ENCODE measurements around the gene SLC17A6. TPM values are rescaled to one million over a fixed set of nuclear protein-coding genes. Genes with fewer than 3 reads are reported as not detected.

The SLC17A6 gene
- total RNA-seq, 1 experiment from 2014 or later, result 0.24 TPM

GRCh38 chr11:22392561-22392960 is 54.4 kb downstream of the SLC17A6 start (continued):
- TF ChIP-seq ATF3 (CRISPR knock-in tag; conservative IDR thresholded peaks at IDR 0.05) (no peak), ZNF121 (CRISPR knock-in tag; IDR thresholded peaks at IDR 0.05) (no peak), TEAD4 (CRISPR knock-in tag; IDR thresholded peaks at IDR 0.05) (no peak), AR (CRISPR knock-in tag; IDR thresholded peaks at IDR 0.05) (no peak), E2F5 (CRISPR knock-in tag; IDR thresholded peaks at IDR 0.05) (no peak), GABPB1 (CRISPR knock-in tag; IDR thresholded peaks at IDR 0.05) (no peak)

GRCh38 chr11:22405377-22405776 is 67.2 kb downstream of the SLC17A6 start:
- Mint-ChIP-seq H3K27me3 (ENCODE audit: low read depth) (no peaks in the 10 kb centered on the region), H3K4me3 (no peak overlapping the region), H3K36me3 (no peaks in the 10 kb centered on the region), H3K9me3 (no peaks in the 10 kb centered on the region), H3K4me1 (peaks cover 25% of the 10 kb centered on the region), H3K27ac (no peak overlapping the region)
- ATAC-seq (no peak), DNase-seq (ENCODE audit: low spot score) (no peak)
- ChIA-PET POLR2A (no interaction called here), CTCF (no interaction called here)
- TF ChIP-seq ZNF121 (CRISPR knock-in tag; IDR thresholded peaks at IDR 0.05) (no peak), ZNF671 (CRISPR knock-in tag; IDR thresholded peaks at IDR 0.05) (no peak), OVOL2 (CRISPR knock-in tag; IDR thresholded peaks at IDR 0.05; ENCODE audit: borderline replicate concordance) (no peak), E2F1 (CRISPR knock-in tag; IDR thresholded peaks at IDR 0.05) (no peak), ERG (CRISPR knock-in tag; IDR thresholded peaks at IDR 0.05) (no peak), CBFB (CRISPR knock-in tag; IDR thresholded peaks at IDR 0.05; ENCODE audit: low read depth) (no peak), ZNF219 (CRISPR knock-in tag; IDR thresholded peaks at IDR 0.05; ENCODE audit: borderline replicate concordance) (no peak), TEAD1 (CRISPR knock-in tag; IDR thresholded peaks at IDR 0.05) (no peak)

GRCh38 chr11:22407267-22407666 is 69.1 kb downstream of the SLC17A6 start:
- Mint-ChIP-seq H3K27ac (no peak overlapping the region), H3K4me3 (no peak overlapping the region), H3K36me3 (no peaks in the 10 kb centered on the region), H3K9me3 (no peaks in the 10 kb centered on the region), H3K27me3 (ENCODE audit: low read depth) (no peaks in the 10 kb centered on the region), H3K4me1 (peaks cover 25% of the 10 kb centered on the region)
- DNase-seq (ENCODE audit: low spot score) (no peak), ATAC-seq (no peak)
- CTCF ChIA-PET, result no interaction called here
- POLR2A ChIA-PET, result no interaction called here
- TF ChIP-seq NFYB (CRISPR knock-in tag; conservative IDR thresholded peaks at IDR 0.05; ENCODE audit: low read depth), result no peak
- TF ChIP-seq GRHL2 (CRISPR knock-in tag; IDR thresholded peaks at IDR 0.05; ENCODE audit: insufficient replicate concordance, severe bottlenecking), result no peak
- TF ChIP-seq KAT7 (CRISPR knock-in tag; IDR thresholded peaks at IDR 0.05; ENCODE audit: borderline replicate concordance), result no peak
- no peak for TF ChIP-seq PRRX2 (CRISPR knock-in tag; IDR thresholded peaks at IDR 0.05)
- TF ChIP-seq ETV6 (CRISPR knock-in tag; IDR thresholded peaks at IDR 0.05), result no peak
- TF ChIP-seq FOXP4 (CRISPR knock-in tag; IDR thresholded peaks at IDR 0.05), result no peak
- TF ChIP-seq ZNF425 (CRISPR knock-in tag; conservative IDR thresholded peaks at IDR 0.05), result no peak
- TF ChIP-seq ZBTB21 (CRISPR knock-in tag; IDR thresholded peaks at IDR 0.05; ENCODE audit: borderline replicate concordance), result no peak
- no peak for TF ChIP-seq ZBTB43 (CRISPR knock-in tag; IDR thresholded peaks at IDR 0.05)
- TF ChIP-seq ZNF671 (CRISPR knock-in tag; IDR thresholded peaks at IDR 0.05), result no peak
